Nephron (organoid): ENCODE data around the gene ATF5.
"Not testable (repeated sequence)": the region's sequence is repeated elsewhere in the genome, so short reads cannot be mapped to it uniquely, and the experiment has no call there.

Experiments
- H3K27ac Mint-ChIP-seq, 3 experiments: 2 replicates each; pipeline ENCODE4 v1.8.0; 2020; ENCODE audit warnings: mixed read lengths in 3 of 3, mild to moderate bottlenecking in 2 of 3, moderate library complexity in 1 of 3
- H3K27me3 Mint-ChIP-seq: 2 replicates; pipeline ENCODE4 v1.8.0; 2021; ENCODE audit warnings: low read depth, mild to moderate bottlenecking, moderate library complexity, mixed read lengths
- H3K36me3 Mint-ChIP-seq: 2 replicates; pipeline ENCODE4 v1.8.0; 2020; ENCODE audit warnings: low read depth, mixed read lengths
- H3K4me1 Mint-ChIP-seq: 2 replicates; pipeline ENCODE4 v1.8.0; 2020; ENCODE audit warnings: mixed read lengths
- H3K4me3 Mint-ChIP-seq, 3 experiments: 2 replicates each; pipeline ENCODE4 v1.8.0; 2020; ENCODE audit warnings: mild to moderate bottlenecking in 3 of 3, mixed read lengths in 3 of 3, moderate library complexity in 2 of 3
- H3K9me3 Mint-ChIP-seq: 2 replicates; pipeline ENCODE4 v1.8.0; 2020; ENCODE audit warnings: mixed read lengths
- TF ChIP-seq, protein P1 (sequence below), 3 experiments: fragments of 200-600 bp; sonication (generic); IDR thresholded peaks; one replicate each; pipeline ENCODE4 v1.5.0; 2021; ENCODE audit warnings: antibody characterized with exemption in 3 of 3; ENCODE audit not compliant: unreplicated experiment in 3 of 3

ATF5 gene

GRCh38 chr19:49957262-49957915 is 28.4 kb downstream of the ATF5 start:
- Mint-ChIP-seq H3K27me3 (peaks cover 10% of the 10 kb centered on the region), H3K4me3 (peak overlapping the region in 2 of 3 experiments; percentile 27 to 81), H3K4me1 (peaks cover 51% of the 10 kb centered on the region), H3K27ac (peak overlapping the region in 1 of 3 experiments; percentile 94), H3K9me3 (no peaks in the 10 kb centered on the region), H3K36me3 (no peaks in the 10 kb centered on the region)
- TF ChIP-seq, protein P1, sequence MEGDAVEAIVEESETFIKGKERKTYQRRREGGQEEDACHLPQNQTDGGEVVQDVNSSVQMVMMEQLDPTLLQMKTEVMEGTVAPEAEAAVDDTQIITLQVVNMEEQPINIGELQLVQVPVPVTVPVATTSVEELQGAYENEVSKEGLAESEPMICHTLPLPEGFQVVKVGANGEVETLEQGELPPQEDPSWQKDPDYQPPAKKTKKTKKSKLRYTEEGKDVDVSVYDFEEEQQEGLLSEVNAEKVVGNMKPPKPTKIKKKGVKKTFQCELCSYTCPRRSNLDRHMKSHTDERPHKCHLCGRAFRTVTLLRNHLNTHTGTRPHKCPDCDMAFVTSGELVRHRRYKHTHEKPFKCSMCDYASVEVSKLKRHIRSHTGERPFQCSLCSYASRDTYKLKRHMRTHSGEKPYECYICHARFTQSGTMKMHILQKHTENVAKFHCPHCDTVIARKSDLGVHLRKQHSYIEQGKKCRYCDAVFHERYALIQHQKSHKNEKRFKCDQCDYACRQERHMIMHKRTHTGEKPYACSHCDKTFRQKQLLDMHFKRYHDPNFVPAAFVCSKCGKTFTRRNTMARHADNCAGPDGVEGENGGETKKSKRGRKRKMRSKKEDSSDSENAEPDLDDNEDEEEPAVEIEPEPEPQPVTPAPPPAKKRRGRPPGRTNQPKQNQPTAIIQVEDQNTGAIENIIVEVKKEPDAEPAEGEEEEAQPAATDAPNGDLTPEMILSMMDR (IDR thresholded peaks at IDR 0.05; ENCODE audit: unreplicated experiment in 3 of 3) = no peak

GRCh38 chr19:49958144-49958543 is 29.1 kb downstream of the ATF5 start:
- H3K27ac Mint-ChIP-seq = peak overlapping the region; percentile 56 to 82 (median 73)
- H3K36me3 Mint-ChIP-seq, H3K9me3 Mint-ChIP-seq: not testable (repeated sequence)

DNA sequence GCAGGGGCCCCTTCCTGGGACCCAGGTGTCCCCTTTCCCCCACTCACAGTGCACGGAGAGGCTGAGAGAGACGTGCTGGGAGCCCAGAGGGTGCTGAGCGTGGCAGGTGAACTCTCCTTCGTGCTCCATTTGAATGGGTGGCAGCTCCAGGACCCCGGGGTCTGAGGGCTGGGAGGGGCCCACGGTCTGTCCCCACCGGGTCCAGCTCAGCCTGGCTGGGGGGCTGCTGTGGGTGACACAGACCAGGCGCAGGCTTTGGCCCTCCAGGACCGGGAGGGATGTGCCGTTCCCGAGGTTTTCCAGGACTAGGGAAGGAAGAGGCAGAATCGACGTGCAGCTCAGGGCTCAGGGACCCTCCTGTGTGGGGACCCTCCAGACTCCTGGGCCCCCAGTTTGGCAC is 29.6 kb downstream of the ATF5 start:
- H3K27ac Mint-ChIP-seq, H3K9me3 Mint-ChIP-seq, H3K4me3 Mint-ChIP-seq, H3K36me3 Mint-ChIP-seq: not testable (repeated sequence)
- Mint-ChIP-seq H3K4me1 (peaks cover 39% of the 10 kb centered on the region), H3K27me3 (peaks cover 10% of the 10 kb centered on the region)

More at GRCh38 chr19:49958144-49958543, 29.1 kb downstream of the ATF5 start:
- Mint-ChIP-seq H3K4me1 (peaks cover 43% of the 10 kb centered on the region), H3K27me3 (peaks cover 10% of the 10 kb centered on the region), H3K4me3 (peak overlapping the region; percentile 68 to 81 (median 78))

GRCh38 chr19:49959892-49960291 is 30.9 kb downstream of the ATF5 start:
- not testable (repeated sequence) for H3K36me3 Mint-ChIP-seq

DNA sequence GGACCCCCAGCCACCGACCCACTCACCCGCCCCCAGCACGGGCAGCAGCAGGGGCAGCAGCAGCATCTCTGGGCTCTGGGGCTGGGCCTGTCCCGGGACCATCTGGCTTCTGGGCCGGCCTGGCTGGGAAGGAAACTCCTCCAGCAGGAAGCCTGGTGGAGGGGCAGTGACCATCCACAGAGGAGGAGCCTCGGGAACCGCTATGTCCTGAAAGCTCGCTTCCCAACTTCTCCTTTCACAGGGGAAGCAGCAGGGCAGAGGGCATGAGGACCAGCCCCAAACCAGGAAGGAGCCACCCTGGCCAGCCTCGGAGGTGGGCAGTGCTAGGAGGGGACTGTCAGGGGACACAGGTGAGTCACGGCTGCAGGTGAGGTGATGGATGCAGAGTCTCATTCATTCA is 32.0 kb downstream of the ATF5 start, which contains the start of gene SIGLEC11:
SIGLEC11 (minus strand) TSS at position 193 of the 400 bp plus-strand sequence; CDS start at position 102, 91 bp downstream.
- H3K27ac Mint-ChIP-seq, H3K4me3 Mint-ChIP-seq, H3K36me3 Mint-ChIP-seq, H3K9me3 Mint-ChIP-seq: not testable (repeated sequence)
- Mint-ChIP-seq H3K27me3 (peaks cover 10% of the 10 kb centered on the region), H3K4me1 (peaks cover 15% of the 10 kb centered on the region)

More at GRCh38 chr19:49959892-49960291, 30.9 kb downstream of the ATF5 start:
- H3K27ac Mint-ChIP-seq, H3K9me3 Mint-ChIP-seq, H3K4me3 Mint-ChIP-seq: not testable (repeated sequence)
- H3K27me3 Mint-ChIP-seq = peaks cover 10% of the 10 kb centered on the region
- H3K4me1 Mint-ChIP-seq = peaks cover 26% of the 10 kb centered on the region

GRCh38 chr19:49968279-49968922 is 39.4 kb downstream of the ATF5 start:
- no peak overlapping the region for H3K4me3 Mint-ChIP-seq

GRCh38 chr19:49969355-49969754 is 40.4 kb downstream of the ATF5 start:
- not testable (repeated sequence) for H3K27ac Mint-ChIP-seq, H3K9me3 Mint-ChIP-seq, H3K36me3 Mint-ChIP-seq, H3K27me3 Mint-ChIP-seq, H3K4me1 Mint-ChIP-seq, H3K4me3 Mint-ChIP-seq

More at GRCh38 chr19:49968279-49968922, 39.4 kb downstream of the ATF5 start:
- TF ChIP-seq, protein P1 (IDR thresholded peaks at IDR 0.05; ENCODE audit: unreplicated experiment in 3 of 3) = no peak
- Mint-ChIP-seq H3K27ac (no peak overlapping the region), H3K4me1 (no peaks in the 10 kb centered on the region), H3K36me3 (no peaks in the 10 kb centered on the region), H3K9me3 (no peaks in the 10 kb centered on the region), H3K27me3 (peaks cover 6% of the 10 kb centered on the region)

DNA sequence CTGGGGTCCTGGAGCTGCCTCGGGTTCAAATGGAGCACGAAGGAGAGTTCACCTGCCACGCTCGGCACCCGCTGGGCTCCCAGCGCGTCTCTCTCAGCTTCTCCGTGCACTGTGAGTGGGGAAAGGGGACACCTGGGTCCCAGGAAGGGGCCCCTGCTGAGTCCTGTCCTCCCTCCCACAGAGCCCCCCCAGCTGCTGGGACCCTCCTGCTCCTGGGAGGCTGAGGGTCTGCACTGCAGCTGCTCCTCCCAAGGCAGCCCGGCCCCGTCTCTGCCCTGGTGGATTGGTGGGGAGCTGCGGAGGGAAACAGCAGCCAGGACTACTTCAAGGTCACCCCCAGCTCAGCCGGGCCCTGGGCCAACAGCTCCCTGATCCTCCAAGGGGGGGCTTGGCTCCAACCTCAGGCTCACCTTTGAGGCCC is 43.0 kb downstream of the ATF5 start:
- peaks cover 3% of the 10 kb centered on the region for H3K4me1 Mint-ChIP-seq
- no peak overlapping the region for H3K27ac Mint-ChIP-seq
- H3K36me3 Mint-ChIP-seq = peaks cover 4% of the 10 kb centered on the region
- H3K27me3 Mint-ChIP-seq = peaks cover 6% of the 10 kb centered on the region
- H3K4me3 Mint-ChIP-seq = no peak overlapping the region
- TF ChIP-seq, protein P1 (IDR thresholded peaks at IDR 0.05; ENCODE audit: unreplicated experiment in 3 of 3) = no peak
- H3K9me3 Mint-ChIP-seq = no peaks in the 10 kb centered on the region
